Epithelial cell of proximal tubule (primary cell): Measurements from ENCODE around the gene PRR23C. TPM values are rescaled to one million over a fixed set of nuclear protein-coding genes. Genes with fewer than 3 reads are reported as not detected.

Experiments used
- DNase-seq: peaks from one replicate; pipeline ENCODE4 v3.0.0-alpha.2; 2011; ENCODE audit warnings: low read depth
- H3K4me3 ChIP-seq: 2 replicates; pipeline ENCODE4 v1.5.1; 2011; ENCODE audit warnings: low read depth, mild to moderate bottlenecking, low read length
- total RNA-seq: library from RNA; depleted of rRNA; stranded (reverse); fragments of >200 nt; gene quantifications from 2 replicates; pipeline ENCODE4 v1.2.3, GENCODE V29; 2015
- TF ChIP-seq, protein P1 (sequence below): conservative IDR thresholded peaks from 2 replicates; pipeline ENCODE4 v1.5.1; 2012; ENCODE audit warnings: low read depth, mild to moderate bottlenecking, low read length

Gene PRR23C
- total RNA-seq, 1 donor from 2014 or later, result not detected

DNA sequence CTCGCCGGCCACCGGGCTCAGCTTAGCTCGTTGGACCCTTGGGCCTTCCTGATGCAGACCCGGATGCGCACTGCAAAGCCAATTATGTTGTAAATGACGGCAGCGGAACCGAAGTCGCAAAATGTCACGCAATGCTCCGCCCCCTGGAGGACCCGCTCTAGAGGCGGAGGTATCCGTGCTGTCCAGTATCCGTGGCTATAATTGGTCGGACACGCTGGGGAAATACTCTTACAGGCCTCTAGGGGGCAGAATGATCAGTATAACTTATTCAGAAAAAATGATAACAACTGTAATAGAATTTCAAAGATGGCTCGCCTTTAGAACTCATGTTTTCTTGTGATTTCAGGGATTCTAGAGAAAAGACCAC, 23.8 kb downstream of the PRR23C start, which contains the start of gene PRR23B:
PRR23B (minus strand) TSS at position 59 of the 367 bp plus-strand sequence. CDS start 265 bp downstream, outside the sequence.
- DNase-seq, result no peak
- TF ChIP-seq, protein P1, sequence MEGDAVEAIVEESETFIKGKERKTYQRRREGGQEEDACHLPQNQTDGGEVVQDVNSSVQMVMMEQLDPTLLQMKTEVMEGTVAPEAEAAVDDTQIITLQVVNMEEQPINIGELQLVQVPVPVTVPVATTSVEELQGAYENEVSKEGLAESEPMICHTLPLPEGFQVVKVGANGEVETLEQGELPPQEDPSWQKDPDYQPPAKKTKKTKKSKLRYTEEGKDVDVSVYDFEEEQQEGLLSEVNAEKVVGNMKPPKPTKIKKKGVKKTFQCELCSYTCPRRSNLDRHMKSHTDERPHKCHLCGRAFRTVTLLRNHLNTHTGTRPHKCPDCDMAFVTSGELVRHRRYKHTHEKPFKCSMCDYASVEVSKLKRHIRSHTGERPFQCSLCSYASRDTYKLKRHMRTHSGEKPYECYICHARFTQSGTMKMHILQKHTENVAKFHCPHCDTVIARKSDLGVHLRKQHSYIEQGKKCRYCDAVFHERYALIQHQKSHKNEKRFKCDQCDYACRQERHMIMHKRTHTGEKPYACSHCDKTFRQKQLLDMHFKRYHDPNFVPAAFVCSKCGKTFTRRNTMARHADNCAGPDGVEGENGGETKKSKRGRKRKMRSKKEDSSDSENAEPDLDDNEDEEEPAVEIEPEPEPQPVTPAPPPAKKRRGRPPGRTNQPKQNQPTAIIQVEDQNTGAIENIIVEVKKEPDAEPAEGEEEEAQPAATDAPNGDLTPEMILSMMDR, result peak; percentile 28
- H3K4me3 ChIP-seq, result no peak within 1 kb of the TSS

DNA sequence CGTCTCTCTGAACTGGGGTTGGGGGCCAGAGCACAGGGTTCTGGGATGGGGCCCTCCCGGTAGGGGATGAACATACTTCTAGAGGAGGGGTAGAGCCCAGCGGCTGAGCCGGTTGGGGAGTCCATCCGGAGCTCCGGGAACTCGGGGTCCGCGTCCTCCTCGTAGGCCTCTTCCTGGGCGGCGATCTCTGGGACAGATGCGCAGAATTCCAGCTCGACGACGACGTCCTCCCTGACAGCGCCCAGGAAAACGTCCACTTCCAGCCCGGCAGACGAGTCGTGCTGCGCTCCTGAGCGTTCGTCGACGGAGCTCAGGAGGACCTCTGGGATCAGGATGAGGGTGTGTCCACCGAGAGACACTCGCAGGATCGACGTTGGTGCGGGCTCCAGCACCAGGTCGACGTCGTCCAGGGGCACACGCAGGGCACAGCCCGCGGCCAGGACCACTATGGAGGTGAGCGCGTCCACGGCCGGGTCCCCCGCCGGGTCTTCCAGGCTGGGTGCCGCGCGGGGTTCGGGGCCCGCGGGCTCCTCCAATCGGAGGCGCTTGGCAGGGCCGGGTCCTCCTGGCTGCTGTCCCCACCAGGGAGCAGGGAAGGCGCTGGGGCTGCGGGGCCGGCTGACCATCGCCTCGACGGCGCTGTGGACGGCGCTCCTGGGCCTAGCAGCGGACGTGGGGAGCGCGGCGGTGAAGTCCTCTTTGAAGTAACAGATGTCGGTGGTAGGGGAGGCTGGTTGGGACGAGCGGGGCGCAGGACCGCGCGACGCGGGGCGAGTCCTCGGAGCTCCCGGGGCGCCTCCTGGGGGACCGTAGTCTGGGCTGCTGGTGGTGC, 24.4 kb downstream of the PRR23C start:
- H3K4me3 ChIP-seq, result no peak overlapping the region
- DNase-seq, result no peak
- TF ChIP-seq, protein P1, result no peak

DNA sequence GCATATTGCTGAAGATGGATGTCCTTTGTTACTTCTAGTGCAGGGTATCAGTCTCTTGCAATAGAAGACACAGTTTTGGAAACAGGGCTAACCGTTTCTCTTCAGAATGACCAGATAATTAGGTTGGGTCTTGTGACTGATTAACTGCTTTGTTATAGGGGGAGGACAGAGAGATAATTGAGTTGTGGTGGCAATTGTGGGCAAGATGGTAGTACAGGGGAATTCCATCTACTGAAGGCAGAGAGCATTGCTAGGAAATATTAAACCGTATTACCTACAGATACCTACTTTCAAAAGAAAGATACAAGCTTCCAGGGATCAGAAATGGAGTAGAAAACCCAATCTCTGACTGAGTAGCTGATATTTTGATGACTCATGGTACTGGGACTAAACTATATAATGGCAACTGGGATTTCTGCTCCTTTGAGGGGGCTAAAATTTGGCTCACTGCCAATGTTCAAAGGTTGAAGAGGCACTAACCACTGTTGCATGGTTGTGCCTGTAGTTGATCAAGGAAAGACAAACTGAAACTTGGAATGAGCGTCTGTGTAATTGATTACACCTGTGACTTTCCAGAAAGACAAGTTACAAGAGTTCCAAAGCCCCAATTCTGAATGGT, 28.2 kb downstream of the PRR23C start:
- no peak for DNase-seq
- no peak overlapping the region for H3K4me3 ChIP-seq
- TF ChIP-seq, protein P1, result no peak

DNA sequence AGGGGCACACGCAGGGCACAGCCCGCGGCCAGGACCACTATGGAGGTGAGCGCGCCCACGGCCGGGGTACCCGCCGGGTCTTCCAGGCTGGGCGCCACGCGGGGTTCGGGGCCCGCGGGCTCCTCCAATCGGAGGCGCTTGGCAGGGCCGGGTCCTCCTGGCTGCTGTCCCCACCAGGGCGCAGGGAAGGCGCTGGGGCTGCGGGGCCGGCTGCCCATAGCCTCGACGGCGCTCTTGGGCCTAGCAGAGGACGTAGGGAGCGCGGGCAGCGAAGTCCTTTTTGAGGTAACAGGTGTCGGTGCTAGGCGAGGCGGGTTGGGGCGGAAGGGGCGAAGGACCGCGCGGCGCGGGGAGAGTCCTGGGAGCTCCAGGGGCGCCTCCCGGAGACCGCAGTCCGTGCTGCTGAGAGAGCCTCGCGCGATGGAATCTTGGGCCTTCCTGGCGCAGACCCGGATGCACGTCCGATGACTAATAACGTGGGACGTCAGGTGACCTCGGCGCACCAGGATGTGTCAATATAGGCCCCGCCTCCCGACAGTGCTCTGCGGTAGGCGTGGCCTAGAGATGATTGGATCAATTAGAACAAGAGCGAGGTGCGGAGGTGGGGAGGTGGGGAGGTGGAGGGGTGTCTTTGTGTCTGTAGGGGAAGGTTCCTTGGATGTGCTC, 38.5 kb downstream of the PRR23C start, which contains the start of gene PRR23A:
PRR23A (minus strand) TSS at position 218 of the 666 bp plus-strand sequence; CDS start at position 218, 0 bp downstream.
- TF ChIP-seq, protein P1, result no peak
- H3K4me3 ChIP-seq, result no peak within 1 kb of the TSS
- DNase-seq, result no peak

- H3K4me3 ChIP-seq, result no peak overlapping the region
- DNase-seq, result no peak
- TF ChIP-seq, protein P1, result no peak
These were observed 39.2 kb downstream of the PRR23C start for GRCh38 chr3:139005356-139005993.

DNA sequence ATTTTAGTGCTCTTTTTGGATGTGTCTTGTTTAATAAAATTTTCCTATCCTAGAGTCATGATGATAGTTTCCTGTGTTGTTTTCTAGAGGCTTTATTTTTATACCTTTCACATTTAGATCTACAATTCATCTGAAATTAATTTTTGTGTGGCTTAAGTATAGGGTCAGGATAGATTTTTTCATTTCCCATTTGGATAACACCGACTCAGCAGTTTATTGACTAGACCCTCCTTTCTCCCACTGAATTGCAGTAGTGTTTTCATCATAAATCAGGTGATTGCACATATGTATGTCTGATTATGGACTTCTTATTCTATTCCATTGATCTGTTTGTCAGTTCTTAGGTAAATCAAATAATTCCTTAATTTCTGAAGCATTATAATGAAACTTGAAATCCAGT, 49.0 kb downstream of the PRR23C start:
- DNase-seq, result no peak
- no peak overlapping the region for H3K4me3 ChIP-seq
- TF ChIP-seq, protein P1, result no peak
